Stimulated activated CD4-positive, alpha-beta T cell treated with anti-CD3 and anti-CD28 coated beads, Interleukin-1b, Interleukin-23, amount 100 ng/mL, for 4 hours (primary cell): ENCODE results near the gene RPS24.
"Not testable (repeated sequence)": the region's sequence is repeated elsewhere in the genome, so short reads cannot be mapped to it uniquely, and the experiment has no call there.

Experiments used
- DNase-seq, 2 donors: peaks; one replicate each; pipeline ENCODE4 v3.0.0-alpha.2; 2020; ENCODE audit warnings: low read depth in 2 of 2

RPS24 gene

DNA sequence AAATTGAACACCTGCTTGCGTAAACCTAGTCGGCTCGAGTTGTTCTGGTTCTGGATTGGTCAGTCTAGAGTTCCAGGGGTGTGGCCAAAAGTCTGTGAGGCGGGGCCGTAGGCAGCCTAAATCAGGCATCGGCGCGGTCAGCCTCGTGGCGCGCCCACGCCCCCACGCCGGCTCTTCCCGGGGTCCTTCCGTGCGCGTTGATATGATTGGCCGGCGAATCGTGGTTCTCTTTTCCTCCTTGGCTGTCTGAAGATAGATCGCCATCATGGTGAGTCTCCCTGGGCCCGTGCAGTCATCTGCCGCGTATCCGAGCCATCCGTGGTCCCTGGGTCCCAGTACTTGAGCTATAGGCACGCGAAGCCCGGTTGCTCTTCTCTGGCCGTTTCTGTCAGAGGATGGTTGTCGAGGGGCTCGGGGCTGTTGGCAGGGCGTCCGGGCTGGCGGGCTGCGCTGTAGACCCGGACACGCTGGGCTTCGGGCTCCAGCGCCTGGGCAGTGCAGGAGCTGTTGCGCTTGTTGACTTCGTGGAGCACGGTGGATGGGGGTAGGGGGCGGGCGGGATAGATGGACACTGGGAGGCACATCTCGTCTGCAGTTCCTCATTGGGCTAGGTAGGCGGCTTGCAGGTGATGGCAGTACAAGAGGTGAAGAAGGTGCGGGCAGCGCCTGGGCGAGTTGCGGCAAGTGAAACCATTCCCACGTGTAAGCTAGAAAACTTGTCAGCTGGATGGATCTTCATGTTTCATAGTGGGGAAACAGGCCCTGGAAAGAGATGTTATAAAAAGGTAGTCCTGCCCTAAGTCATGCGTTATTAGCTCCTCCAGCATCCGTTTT, at the start of gene RPS24:
Gene RPS24, plus strand, starts transcription at position 227 of the 834 bp plus-strand sequence. Its CDS starts 39 bp downstream, at position 266.
- peak; percentile 93 to 94 for DNase-seq

DNA sequence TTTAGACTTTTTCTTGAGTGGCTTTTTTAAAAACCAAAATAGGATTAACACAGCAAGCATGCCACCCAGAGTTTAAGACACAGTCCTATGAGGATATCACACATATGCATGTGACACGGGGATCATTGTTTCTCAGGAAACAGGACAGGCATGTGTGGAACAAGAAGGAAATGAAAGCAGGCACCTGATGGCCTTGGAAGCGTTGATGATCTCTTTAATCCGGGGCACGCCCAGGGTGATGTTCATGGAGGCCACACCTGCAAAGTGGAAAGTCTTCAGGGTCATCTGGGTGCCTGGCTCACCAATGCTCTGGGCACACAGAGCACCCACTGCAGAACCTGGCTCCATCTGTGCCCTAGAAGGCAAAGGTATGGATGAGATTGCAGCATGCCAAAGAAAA, 48.7 kb upstream of the RPS24 start:
- DNase-seq, result no peak

DNA sequence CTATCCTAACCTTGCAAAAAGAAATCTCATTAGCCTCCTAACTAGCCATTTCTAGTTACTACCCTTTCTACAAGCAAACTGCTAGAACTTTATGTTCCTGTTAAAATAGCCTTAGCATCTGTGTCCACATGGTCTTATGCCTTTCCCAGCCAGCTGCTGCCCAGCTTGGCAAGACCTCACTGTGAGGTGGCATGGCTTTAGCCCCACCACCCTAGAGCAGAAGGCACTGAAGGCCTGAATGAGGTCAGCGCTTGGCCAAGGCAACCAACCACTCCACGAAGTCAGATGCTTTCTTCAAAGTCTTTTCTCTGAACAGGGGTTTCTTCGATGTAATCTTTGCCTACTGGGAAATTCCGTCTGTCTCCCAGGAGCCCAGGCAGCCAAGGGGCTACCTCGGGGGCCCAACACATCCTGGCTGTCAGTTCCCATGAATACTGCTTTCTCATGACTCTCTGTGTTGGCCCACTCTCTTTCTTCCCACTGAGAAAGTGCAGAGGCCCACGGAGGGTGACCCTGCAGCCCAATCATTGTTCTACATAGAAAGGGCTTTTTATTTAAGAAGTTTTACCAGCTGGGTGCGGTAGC, 45.9 kb upstream of the RPS24 start:
- no peak for DNase-seq

DNA sequence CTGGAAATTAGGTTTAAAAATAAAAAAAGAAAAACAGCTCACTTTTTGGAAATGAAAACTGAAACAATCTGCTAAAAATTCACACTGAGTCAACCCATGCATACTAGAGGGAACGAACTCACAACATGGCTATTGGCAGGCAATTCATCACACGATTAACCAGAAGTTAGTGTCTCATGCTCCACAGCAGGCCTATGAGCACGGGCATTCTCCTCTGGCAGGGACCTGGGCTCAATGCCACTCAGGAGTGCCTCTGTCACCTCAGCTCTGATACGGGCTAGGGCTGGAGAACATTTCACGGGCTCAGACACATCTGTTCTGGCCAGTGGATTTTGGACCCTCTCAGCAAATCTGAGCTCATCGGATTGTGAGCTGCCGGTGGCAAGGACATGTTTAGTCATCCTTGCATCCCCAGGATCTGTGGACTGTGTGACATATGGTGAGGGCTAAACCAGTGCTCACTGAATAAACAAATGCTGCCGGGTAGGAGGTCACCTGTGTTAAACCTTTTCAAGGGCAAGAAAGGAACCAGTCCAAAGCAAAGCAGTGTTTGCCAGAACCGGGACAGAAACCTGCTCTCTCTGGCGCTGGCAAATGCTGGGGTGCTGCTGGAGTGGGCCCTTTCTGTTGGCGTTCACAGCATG, 44.5 kb upstream of the RPS24 start:
- DNase-seq, result no peak

DNA sequence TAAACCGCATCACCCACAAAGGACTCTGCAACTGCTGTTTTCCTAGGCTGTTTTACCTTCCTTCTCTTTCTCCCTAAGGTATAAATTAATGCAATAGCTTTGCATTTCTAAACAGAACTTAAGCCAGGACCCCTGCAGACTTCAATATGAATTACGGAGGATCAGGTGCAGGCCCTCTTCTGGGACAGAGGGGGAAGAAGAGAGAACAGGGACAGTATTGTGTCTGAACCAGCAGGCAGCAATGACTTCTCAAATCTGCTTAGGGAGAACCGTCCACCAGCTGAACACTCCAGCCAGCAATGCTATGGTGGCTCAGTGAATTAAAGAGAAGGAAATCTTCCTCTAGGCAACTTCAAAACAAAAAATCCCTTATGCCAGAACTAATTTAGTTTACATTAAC, 40.0 kb upstream of the RPS24 start:
- no peak for DNase-seq

DNA sequence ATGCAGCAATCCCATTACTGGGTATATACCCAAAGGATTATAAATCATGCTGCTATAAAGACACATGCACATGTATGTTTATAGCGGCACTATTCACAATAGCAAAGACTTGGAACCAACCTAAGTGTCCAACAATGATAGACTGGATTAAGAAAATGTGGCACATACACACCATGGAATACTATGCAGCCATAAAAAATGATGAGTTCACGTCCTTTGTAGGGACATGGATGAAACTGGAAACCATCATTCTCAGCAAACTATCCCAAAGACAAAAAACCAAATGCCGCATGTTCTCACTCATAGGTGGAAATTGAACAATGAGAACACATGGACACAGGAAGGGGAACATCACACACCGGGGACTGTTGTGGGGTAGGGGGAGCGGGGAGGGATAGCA, 34.9 kb upstream of the RPS24 start:
- DNase-seq, result not testable (repeated sequence)

DNA sequence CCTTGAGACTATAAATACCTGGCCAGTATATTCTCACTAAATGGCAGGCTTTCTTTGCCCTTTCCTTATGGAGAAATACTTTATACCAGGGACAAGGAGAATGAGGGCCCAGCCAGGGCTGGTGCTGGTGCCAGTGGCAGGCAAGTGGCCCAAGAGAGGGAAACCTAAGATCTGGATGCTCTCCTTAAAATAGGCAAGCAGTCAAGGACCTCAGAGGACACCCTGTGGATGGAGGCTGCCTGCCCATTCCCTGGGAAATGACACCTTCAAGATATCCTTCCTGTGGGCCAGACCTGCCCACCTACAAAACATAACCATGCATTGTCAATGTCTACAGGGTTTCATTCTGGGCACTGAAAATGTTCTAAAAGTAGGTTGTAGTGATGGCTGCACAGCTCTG, 33.5 kb upstream of the RPS24 start:
- DNase-seq, result no peak

DNA sequence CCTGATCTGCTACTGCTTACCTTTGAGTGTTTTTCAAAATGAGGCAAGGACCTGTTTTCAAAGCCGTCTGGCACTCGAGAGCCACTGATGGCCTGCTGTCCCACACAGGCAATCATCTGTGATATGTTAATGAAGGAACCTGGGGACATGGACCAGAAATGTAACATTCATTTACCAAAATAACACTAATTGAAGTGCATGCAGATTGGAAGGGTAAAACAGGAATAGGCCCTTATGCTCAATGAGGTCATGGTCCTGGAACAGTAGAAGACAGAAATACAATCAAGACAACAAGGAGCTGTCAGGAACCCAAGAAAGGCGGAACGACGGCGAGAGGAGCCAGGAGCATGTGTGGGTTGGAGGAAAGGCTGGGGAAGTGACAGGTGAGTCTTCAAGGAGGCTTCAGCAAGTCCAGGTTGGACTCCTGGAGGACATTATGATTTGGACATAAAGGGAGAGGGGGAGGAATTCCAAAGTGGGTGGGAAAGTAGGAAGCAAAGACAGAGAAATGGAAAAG, 32.6 kb upstream of the RPS24 start:
- no peak for DNase-seq

DNA sequence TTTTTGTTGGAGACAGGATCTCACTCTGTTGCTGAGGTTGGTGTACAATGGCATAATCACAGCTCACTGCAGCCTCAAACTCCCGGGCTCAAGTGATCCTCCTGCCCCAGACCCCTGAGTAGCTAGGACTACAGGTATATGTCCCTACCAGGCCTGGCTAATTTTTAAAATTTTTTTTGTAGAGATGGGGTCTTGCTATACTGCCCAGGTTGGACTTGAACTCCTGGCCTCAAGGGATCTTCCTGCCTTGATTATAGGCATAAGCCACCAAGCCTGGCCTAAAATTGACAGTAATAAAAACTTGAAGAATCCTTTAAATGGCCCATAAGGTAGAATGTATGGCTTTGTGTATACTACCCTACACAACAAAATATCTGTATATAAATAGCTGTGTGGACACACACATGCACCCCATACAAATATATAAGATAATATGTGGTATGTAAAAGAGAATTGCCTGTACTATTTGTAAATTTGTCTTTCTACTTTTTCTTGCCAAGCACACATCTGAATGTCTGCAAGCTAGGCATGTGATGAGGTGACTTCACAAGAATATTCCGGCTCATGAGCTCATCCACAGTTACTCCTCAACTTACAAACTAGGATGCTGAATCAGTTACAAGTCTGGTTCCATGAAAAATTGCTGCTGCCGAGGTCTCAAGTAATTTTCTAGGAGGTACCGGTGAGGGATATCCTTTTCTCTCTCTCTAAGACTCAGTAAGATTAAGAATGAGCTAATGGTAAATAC, 30.9 kb upstream of the RPS24 start:
- no peak for DNase-seq

DNA sequence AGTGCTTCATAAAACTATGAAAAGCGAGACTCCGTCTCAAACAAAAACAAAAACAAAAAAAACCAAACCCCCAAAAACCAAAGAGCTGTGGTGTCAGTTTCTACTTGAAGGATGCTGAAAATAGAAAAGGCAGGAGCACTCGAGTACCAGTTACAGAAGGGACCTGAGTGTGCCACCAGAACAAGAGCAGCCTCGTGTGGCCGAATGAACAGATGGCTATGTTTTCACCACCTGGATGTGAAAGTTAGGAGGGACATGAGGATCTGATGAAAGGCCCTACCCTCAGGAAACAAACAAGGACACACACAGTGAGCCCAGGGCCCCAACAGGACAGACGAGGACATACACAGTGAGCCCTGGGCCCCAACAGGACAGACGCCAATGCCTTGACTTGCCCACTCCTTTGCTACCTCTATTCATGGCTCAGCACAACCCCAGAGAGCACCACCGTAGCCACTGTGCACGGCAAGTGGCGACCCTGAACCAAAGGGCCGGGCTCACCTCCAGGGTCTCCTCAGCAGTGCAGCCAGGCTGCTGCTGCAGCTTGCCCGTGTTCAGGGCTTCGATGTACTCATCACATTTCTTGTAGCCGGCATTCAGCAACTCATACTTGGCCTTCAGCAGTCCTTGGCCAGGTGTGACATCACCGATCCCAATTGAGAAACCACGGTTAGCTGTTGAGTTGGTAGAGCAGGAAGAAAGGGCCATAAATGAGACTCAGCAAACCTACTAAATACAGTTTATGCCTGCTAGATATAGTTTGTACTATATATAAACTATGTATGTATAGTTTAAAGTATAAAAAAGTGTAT, 29.2 kb upstream of the RPS24 start:
- DNase-seq, result no peak

DNA sequence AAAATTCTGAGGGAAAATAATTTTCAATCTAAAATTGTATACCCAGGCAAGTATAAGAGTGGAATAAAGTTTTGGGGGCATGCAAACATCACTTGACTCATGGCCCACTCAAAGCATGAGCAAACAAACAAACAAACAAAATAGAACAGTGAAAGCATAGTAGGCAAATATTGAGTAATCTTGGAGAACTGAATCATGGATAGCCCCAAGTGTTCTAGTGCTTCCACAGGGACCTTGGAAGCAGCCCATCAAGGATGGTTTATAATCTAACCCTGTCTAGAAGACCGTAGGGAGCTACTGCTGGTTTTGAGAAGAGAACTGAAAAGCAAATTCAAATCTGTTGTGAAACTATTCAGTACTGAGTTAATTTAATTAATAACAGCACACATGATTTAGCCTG, 26.5 kb upstream of the RPS24 start:
- no peak for DNase-seq

DNA sequence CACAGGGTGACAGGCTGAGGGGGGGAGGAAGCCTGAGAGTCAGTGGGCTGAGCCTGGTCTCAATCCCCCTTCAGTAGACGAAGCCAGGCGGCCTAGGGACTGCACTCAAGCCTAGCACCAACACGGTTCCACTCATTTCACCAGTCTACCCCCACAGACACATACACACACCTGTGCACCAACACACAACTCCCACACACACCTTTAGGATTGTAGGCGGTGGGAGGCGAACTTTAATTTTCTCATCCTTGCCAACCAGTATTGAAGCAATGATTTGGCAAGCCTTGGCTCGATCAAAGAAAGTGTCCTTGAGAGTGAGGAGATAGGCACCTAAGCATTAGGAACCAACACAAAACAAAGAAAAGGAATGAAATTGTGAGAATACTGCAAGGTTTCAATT, 24.0 kb upstream of the RPS24 start:
- DNase-seq, result no peak

DNA sequence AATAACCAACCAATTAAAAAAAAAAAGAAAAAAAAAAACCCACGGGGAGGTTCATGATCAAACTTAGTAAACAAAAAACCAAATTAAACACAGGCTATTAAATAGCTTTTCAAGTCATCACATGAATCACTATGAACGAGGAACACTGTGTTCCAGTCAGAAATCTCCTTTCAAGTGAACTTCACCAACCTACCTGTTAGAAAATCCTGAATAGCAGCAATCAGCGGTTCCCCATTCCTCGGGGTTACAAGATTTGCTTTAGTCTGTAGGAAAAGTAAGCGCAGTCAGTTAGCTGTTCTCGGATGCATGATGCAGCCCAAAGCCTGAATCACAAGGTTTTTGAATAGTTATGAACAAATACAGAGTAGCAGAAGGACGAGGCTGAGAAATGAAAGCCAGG, 23.4 kb upstream of the RPS24 start:
- no peak for DNase-seq

DNA sequence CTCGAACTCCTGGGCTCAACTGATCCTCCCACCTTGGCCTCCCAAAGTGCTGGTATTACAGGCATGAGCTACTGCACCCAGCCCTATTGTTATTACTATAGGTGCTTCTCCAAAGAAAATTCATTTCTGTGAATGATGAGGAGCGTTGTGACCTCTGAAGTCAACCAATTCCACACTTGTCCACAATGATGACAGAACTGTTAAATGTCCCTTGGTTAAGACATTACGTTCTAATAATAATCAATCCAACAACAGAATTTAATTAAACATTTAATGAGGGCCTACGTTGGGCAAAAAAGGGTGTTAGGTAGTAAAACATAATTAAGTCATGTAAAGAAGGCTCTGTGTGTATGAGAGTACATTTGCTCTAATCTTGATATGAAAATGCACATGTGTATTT, 22.6 kb upstream of the RPS24 start:
- DNase-seq, result no peak

DNA sequence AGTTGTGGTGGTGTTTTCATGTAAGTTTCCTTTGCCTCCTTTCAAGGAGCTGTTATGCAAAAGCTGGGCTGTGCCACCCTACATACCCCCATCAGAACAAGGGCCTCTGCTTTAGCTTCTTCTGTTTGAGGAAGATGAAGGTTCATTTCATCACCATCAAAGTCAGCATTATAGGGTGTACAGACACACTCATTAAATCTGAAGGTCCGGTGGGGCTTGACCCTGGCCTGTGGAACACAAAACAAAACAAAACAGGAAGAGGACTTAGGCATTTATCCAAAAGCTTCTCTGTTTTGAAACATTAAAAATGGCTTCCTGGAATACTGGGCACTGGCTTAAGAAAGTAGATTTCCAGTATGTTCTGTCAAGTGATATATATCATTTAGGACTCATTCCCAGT, 20.1 kb upstream of the RPS24 start:
- DNase-seq, result no peak

DNA sequence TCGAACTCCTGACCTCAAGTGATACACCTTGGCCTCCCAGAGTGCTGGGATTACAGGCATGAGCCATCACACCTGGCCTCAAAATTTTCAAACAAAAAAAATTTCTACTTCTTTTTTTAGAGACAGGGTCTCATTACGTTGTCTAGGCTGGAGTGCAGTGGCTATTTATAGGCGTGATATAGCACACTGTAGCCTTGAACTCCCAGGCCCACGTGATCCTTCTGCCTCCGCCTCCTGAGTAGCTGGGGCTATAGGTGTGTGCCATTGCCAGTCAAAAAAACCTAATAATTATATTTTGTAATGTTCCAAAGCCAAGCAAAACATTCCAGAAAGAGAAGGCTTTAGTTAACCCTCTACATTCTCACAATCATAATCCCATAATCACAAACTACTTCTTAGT, 18.1 kb upstream of the RPS24 start:
- no peak for DNase-seq

DNA sequence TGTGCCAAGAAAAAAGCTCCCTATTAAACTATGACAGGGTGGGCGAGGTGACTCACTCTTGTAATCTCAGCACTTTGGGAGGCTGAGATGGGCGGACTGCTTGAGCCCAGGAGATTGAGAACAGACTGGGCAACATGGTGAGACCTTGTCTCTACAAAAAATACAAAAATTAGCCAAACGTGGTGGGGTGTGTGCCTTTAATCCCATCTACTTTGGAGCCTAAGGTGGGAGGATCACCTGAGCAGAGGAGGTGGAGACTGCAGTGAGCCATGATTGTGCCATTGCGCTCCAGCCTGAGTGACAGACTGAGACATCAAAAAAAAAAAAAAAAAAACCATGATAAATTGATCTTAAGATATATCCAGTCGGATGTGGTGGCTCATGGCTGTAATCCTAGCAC, 15.8 kb upstream of the RPS24 start:
- DNase-seq, result no peak

DNA sequence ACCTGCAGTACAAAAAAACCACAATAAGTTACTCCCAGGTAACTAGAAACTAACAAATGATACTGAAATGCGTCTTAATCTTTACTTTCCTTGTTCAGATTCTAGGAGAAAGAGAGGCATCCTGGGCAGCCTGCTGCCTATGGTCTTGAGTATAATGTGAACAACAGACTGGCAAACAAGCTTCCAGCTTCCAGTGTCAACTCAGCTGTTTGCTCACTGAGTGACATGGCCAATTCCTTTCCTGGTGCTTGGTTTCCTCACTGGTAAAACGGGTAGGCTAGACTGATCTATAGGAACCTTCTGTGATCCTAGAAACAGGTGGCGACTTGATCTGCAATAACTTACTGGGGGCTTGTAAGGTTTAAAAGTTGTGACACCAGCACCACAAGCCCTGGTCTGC, 14.4 kb upstream of the RPS24 start:
- no peak for DNase-seq

DNA sequence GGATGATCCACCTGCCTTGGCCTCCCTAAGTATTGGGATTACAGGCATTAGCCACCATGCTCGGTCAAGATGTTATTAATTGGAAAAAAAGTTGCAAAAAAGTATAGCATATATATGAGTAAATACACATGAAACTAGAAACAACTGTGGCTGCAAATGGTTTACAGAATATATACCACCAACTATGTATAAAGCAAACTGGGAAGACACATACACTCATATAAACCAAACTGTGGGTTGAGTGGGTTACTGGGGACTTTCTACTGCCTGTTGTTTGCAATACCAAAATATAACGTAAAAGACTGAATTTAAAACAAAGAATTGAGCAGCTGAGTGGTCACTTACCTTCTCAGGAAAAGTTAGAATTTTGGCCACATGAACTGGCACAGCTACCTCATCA, 12.5 kb upstream of the RPS24 start:
- no peak for DNase-seq

DNA sequence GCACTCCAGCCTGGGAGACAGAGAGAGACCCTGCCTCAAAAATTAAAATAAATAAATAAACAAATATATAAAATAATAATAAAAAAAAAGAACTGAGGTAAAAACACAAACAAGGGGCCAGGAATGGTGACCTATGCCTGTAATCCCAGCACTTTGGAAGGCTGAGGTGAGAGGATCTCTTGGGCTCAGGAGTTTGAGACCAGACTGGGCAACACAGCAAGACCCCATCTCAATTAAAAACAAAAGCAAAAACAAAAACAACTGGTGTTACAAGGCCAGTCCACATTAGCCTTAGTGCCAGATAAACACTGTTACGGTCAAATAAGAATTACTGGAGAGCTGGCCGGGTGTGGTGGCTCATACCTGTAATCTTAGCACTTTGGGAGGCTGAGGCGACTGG, 9.9 kb upstream of the RPS24 start:
- no peak for DNase-seq

DNA sequence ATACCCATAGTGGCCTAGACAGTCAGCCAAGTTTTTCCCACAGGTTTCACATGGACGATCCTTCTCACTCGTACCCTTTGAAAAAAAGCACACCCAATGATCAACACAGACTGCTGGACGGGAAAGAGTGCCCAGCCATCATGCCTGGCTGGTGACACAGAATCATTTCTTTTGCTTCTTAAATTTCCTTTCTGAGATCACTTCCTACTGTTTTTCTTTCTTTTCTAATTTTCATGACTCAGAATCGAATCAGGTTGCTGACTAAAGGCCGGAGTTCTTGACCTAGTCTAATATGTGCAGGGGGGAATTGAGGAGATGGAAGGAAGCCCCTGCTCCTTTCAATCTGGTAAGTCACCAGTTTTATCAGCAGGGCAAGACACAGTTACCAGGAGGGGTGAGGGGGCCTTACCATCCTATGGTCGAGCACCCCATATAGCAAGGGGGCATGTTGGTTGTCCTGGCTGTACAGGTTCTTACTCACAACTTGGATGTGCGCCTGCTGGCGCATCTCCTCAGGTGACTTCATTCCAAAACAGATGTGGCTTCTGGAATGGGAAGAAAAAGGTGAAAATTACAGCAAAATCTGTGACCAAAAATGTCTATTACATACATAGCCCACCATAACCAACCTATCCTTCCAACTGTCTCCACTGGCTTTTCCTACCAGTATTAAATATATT, 7.8 kb upstream of the RPS24 start:
- DNase-seq, result no peak
